ENCODE data around the gene DENND4A.

DNA sequence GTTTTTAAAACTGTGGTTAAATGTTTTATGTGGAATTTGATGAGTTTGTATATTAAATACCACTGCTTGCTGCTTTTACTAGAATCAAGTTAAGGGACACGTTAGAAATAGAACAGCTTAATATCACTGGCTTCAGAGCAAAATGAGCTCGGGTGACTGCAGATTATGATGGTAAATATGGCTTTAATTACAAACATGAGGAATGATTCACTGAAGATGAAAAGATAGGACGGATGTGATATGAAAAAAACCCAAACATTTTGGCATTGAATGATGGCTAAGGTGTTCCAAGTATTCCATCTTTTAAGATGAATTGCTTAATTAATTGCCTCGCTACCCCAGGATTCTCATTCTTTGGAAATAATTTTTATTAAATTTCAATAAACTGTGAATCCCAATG, 136.6 kb downstream of the DENND4A start:
- TF ChIP-seq, protein P1, sequence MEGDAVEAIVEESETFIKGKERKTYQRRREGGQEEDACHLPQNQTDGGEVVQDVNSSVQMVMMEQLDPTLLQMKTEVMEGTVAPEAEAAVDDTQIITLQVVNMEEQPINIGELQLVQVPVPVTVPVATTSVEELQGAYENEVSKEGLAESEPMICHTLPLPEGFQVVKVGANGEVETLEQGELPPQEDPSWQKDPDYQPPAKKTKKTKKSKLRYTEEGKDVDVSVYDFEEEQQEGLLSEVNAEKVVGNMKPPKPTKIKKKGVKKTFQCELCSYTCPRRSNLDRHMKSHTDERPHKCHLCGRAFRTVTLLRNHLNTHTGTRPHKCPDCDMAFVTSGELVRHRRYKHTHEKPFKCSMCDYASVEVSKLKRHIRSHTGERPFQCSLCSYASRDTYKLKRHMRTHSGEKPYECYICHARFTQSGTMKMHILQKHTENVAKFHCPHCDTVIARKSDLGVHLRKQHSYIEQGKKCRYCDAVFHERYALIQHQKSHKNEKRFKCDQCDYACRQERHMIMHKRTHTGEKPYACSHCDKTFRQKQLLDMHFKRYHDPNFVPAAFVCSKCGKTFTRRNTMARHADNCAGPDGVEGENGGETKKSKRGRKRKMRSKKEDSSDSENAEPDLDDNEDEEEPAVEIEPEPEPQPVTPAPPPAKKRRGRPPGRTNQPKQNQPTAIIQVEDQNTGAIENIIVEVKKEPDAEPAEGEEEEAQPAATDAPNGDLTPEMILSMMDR (conservative IDR thresholded peaks at IDR 0.05 in 1 of 2, IDR thresholded peaks at IDR 0.05 in 1 of 2; ENCODE audit: extremely low read depth in 1 of 2, insufficient read depth in 1 of 2, low read depth in 1 of 2, low read length in 2 of 2) = no peak
- TF ChIP-seq EZH2 (IDR thresholded peaks at IDR 0.05; ENCODE audit: borderline replicate concordance, low read length) = no peak

Data from mammary epithelial cell (primary cell).